Erythroblast (primary cell): ENCODE data around the gene TBCD.

Source experiments
- GATA1 ChIP-seq: IDR thresholded peaks from 2 replicates; pipeline ENCODE4 v1.6.1; 2011; ENCODE audit warnings: low read depth, mild to moderate bottlenecking, control low read depth, low read length, moderate library complexity
- POLR2A ChIP-seq: IDR thresholded peaks from 2 replicates; pipeline ENCODE4 v1.6.1; 2011; ENCODE audit warnings: mild to moderate bottlenecking, low read length

DNA sequence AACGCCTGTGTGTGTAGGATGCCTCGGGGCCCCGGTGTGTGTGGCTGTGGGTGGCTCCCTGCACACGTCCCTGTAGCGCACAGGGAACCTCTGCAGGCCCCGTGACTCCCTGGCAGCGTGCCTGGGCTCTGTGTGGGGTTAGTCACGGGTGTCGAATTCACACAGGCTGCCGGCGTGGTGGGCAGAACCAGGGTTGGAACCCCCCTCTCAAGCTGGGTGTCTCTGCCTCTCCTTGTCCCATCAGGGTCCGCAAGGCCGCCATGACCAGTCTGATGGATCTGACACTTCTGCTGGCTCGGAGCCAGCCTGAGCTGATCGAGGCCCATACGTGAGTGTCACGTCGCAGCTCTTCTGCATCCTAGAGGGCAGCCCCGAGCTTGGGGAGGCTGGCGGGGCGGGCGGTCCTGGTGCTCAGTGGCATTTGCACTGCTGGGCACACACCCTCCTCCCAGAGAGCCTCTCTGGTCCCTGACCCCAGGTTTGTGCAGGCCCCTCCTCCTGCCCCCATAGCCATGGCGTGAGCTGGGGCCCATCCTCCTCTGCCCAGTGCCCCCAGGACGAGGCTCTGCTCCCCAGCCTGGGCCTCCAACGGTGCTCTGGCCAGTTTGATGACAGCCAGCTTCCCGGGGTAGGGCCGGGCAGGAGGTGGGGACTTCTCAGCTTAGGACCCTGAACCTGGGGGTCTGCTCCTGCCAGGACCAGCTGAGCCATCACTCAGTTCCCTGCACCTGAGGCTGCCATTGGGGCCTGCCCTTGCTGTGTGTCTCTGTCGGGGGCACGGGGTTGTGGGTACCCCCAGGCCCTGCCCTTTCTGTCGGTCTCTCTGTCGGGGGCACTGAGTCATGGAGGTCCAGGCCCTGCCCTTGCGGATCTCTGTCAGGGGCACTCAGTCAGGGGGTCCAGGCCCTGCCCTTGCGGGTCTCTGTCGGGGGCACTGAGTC, 176.1 kb downstream of the TBCD start:
- TF ChIP-seq POLR2A, result no peak
- TF ChIP-seq GATA1, result no peak
